Skin epidermis (tissue), 12 donors: ENCODE results near the gene INHBA.

ENCODE experiments used
- H3K27ac ChIP-seq, 21 experiments: fragments of 200-600 bp; sonication (generic) in 11 of 21; one replicate each; pipeline ENCODE4 v1.5.0; 2020; ENCODE audit warnings: mild to moderate bottlenecking in 3 of 21, inconsistent platforms in 2 of 21, moderate library complexity in 2 of 21
- H3K4me3 ChIP-seq, 7 experiments: fragments of 200-600 bp; sonication (generic) in 2 of 7; one replicate each; pipeline ENCODE4 v1.5.0; 2020; ENCODE audit warnings: inconsistent platforms in 2 of 7, mild to moderate bottlenecking in 2 of 7, moderate library complexity in 1 of 7

INHBA gene

DNA sequence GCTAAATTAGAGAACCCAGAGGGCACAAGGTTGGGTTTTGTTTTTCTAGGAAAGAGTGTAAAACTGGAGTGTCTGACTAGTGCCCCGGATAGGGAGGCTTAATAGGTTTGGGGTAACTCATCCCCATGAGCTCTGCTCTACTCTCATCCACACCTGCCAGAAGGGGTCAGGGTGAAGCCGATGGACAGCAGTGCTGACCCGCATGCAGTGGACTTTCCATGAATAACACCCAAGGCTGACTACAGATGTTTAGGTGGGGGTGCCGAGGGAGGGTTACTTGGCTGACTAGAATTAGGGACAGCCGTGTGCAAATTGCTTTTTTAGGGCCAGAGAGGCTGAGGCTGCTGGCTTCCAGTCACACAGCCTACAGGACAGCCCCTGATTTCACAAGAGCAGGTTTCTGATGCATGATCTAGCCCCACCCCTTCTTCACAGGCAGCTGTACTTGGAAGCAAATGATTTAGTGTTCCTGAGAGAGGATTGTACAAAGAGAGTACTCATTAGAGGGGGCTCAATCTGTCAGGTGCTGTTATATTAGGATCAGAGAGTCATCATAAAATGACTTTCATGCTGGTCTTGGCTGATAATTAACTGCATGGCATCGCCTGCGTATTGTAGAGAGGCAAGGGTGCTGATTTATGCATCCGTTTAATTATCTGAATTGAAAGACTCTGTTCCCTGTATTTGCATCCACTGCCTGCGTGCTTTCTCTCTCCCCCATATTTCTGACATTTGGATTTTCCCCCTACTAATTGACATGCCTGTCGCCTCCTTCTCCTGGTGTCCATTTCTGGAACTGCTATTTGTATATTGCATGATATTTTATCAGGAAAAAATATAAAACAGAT is 9.5 kb downstream of the INHBA start:
- Histone ChIP-seq H3K4me3 (no peak overlapping the region), H3K27ac (no peak overlapping the region)

- Histone ChIP-seq H3K27ac (no peak overlapping the region), H3K4me3 (no peak overlapping the region)
Measured at GRCh38 chr7:41692251-41692650, 10.6 kb downstream of the INHBA start.

- Histone ChIP-seq H3K27ac (no peak overlapping the region), H3K4me3 (no peak overlapping the region)
Measured at GRCh38 chr7:41691286-41692190, 11.4 kb downstream of the INHBA start.

- Histone ChIP-seq H3K27ac (no peak overlapping the region), H3K4me3 (no peak overlapping the region)
Measured at GRCh38 chr7:41689815-41690214, 13.1 kb downstream of the INHBA start.

GRCh38 chr7:41688906-41689305 is 14.0 kb downstream of the INHBA start:
- H3K27ac ChIP-seq = no peak overlapping the region
- H3K4me3 ChIP-seq = no peak overlapping the region

DNA sequence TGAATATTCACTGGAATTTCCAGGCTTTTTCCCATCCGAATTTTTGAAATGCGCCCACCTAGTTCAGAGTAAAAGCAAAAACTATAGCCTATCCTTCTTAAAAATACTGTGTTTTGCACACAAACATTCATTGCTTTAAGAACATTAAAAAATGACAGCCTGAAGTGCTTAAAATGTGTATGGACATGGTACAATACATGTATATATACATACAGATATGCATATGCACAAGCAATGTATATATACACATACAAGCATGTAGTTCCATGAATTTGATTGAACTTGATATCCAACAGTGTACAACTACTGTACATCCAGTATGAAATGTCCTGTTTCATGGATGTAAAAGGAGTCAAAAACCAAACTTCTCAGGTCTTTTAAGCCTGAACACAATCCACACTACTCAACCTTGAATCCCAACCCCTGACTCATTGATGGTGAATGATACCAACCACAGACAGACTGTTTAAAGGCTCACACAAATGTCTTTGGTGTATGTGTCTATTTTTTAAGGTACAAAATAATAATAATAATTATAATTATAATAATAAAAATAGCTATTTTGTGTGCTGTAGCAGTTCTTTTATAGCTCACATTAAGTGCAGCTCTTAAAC is 14.8 kb downstream of the INHBA start:
- Histone ChIP-seq H3K4me3 (no peak overlapping the region), H3K27ac (no peak overlapping the region)

DNA sequence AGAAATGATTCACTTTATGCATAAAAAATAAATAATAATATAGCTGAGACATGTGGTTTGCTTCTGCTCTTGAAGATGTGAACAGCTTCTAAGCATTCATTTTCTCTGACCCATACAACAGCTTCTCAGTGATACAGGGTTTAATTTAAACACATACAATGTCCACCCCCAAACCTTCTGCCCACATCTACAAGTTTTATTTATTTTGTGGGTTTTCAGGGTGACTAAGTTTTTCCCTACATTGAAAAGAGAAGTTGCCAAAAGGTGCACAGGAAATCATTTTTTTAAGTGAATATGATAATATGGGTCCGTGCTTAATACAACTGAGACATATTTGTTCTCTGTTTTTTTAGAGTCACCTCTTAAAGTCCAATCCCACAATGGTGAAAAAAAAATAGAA is 17.2 kb downstream of the INHBA start:
- Histone ChIP-seq H3K4me3 (no peak overlapping the region), H3K27ac (no peak overlapping the region)

GRCh38 chr7:41682422-41682821 is 20.5 kb downstream of the INHBA start:
- H3K27ac ChIP-seq = no peak overlapping the region
- no peak overlapping the region for H3K4me3 ChIP-seq

DNA sequence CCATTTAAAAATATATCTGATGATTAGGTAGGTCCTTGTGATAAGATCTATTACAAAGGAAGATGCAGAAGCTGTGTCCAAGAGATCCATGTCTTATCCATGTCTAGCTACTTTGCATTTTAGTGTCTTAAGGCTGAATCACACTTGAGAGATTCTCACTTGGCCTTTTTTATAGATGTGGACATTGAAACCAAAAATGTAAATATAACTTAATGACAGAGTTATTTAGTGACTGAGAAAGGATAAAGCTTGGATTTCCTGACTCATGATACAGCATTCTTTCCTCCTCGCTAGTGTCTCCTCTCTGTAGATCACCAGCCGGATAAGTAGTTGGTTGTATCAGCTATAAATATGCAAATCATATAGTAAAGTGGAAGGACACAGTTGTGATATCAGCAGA is 23.3 kb downstream of the INHBA start:
- no peak overlapping the region for H3K27ac ChIP-seq
- H3K4me3 ChIP-seq = no peak overlapping the region

DNA sequence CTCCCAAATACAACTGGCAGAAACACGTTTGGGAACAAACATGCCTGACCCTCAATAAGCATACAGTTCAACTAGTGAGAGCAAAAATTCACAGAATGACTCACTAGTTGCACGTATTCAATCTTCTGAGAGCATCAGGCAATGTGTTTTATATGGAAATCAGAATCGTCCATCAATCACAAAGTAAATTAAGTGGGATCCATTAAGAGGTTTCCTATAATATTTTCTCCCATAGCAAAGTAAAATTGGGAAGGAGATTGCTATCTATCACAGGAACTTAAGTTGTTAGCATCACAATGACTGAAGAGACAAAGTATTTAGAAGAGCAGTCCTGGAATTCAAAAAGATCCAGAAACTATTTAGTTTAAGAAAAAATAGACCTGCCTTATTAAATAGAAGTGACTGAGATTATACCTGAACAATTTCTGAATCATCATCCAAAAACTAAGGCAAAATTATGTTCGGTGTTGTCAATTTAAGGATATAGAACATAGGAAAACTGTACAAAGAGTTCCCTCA is 28.3 kb downstream of the INHBA start:
- Histone ChIP-seq H3K27ac (no peak overlapping the region), H3K4me3 (no peak overlapping the region)

DNA sequence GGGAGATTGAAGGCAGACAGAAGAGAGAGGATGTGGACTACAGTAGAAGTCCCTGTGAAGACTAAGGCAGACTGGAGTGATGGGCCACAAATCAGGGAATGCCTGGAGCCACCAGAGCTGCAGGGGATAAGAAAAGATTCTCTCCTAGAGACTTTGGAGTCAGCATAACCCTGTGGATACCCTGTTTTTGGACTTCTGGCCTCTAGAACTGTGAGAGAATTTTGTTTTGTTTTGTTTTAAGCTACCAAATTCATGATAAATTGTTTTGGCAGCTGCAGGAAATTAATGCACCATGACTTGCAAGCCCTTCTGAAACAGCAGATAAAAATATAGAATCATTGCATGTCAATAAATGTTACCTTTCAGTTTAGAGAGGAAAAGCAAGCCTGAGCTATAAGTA is 41.3 kb downstream of the INHBA start:
- no peak overlapping the region for H3K27ac ChIP-seq
- no peak overlapping the region for H3K4me3 ChIP-seq

- Histone ChIP-seq H3K4me3 (no peak overlapping the region), H3K27ac (no peak overlapping the region)
Measured at GRCh38 chr7:41659539-41659938, 43.4 kb downstream of the INHBA start.

DNA sequence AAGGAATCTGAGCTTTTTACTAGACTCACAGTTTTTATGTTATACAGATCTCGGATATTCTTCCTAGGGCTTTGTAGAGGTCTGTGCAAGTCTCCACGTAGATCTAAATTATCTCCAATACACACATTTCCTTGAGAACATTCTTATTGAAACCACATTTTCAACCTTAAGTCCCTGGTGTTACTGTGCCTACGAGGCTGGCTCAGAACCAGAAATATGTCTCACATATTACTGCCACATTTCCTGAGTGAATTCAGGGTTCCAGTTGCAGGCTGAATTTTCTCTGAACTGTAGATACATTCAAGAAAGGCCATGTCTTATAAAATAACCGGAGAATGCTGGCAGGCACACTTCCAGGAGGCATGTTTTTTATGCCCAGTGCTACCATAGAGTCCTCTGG is 46.5 kb downstream of the INHBA start:
- H3K27ac ChIP-seq = no peak overlapping the region
- H3K4me3 ChIP-seq = no peak overlapping the region

GRCh38 chr7:41655426-41655825 is 47.5 kb downstream of the INHBA start:
- no peak overlapping the region for H3K27ac ChIP-seq
- no peak overlapping the region for H3K4me3 ChIP-seq

DNA sequence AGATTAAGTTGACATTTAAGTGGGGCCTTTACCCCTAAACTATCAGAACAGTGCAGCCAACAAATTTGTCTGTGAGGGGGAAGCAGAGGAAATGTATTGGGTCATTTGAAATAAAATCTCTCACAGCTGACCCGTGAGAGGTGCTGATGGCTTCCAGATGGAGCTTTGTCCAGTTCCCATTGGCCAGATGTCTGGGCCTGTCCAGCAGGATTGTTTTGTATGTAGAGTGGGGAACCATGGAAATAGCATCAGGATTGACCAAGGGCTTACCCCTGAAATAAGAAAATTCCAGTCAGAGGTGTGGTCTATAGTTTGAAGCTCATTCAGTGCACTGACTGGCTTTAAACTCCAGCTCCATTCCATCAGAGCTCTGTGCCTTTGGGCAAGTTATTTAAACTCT is 50.6 kb downstream of the INHBA start:
- no peak overlapping the region for H3K4me3 ChIP-seq
- no peak overlapping the region for H3K27ac ChIP-seq

GRCh38 chr7:41648501-41648900 is 54.4 kb downstream of the INHBA start:
- no peak overlapping the region for H3K27ac ChIP-seq
- H3K4me3 ChIP-seq = no peak overlapping the region

DNA sequence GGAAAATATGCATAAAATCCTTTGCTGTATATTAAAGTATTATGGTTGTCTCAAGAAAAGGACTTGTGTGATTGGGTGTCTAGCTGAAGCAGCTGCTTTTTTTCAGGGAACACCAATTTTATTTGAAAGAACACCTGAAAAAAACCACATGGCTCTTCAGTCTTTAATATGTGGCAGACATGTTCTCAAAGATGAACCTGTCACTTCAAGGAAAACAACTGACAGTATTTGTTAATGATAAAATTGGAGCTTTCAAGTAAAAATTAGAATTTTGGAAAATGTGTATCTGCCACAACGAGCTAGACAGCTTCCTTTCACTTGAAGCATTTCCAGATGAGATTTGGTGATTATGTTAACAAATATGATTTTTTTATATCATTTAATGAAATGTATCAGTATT is 59.3 kb downstream of the INHBA start:
- H3K27ac ChIP-seq = no peak overlapping the region

DNA sequence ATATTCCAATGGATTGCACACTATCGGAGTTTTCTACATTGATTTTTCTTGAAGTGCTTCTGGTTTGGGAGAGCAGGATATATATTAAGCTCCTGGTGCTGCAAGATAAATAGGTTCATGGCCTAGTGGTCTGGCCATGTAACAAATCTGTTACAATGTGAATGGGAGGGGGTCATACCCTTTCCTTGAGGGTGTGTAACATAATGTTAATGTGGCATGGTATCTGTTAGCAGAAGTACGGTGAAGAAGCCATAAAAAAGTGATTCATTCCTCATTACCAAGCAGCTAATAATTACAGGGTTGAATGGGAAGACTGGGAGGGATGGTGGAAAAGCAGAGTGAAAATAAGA is 61.2 kb downstream of the INHBA start:
- no peak overlapping the region for H3K27ac ChIP-seq
- no peak overlapping the region for H3K4me3 ChIP-seq

More for the DNA sequence above, 59.3 kb downstream of the INHBA start:
- no peak overlapping the region for H3K4me3 ChIP-seq

GRCh38 chr7:41641011-41641664 is 61.8 kb downstream of the INHBA start:
- Histone ChIP-seq H3K27ac (no peak overlapping the region), H3K4me3 (no peak overlapping the region)

DNA sequence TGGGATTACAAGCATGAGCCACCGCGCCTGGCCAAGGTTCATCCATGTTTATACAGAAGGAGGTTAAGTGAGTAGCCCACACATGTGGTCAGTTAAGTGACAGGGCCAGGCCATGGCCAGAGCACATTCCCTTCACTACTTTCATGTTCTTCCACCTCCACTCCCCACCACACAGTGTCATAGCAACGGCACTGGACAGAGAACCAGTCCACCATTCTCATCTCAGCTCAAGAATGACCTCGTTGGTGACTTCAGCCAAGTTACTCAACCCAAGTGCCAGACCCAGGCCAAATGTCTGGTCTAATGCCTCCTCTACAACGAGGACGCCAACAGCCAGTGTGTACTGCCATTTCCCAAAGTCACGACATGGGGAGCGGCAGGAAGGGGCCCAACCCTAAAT is 62.4 kb downstream of the INHBA start:
- Histone ChIP-seq H3K4me3 (no peak overlapping the region), H3K27ac (no peak overlapping the region)
